HepG2 (cell line): Measurements from ENCODE around the gene MXRA7. TPM values are rescaled to one million over a fixed set of nuclear protein-coding genes. Genes with fewer than 3 reads are reported as not detected.

Experiments
- ERF ChIP-seq: IDR thresholded peaks from 2 replicates; pipeline ENCODE4 v1.6.1; 2018; ENCODE audit warnings: missing biosample characterization, missing genetic modification reagents
- NRL ChIP-seq: sonication (generic); formaldehyde crosslinking; IDR thresholded peaks from 2 replicates; pipeline ENCODE4 v1.5.0; 2020; ENCODE audit warnings: missing genetic modification reagents, mild to moderate bottlenecking, moderate library complexity, borderline replicate concordance
- RXRB ChIP-seq: IDR thresholded peaks from 2 replicates; pipeline ENCODE4 v1.6.1; 2016; ENCODE audit warnings: borderline replicate concordance, missing genetic modification reagents, missing compliant biosample characterization
- SIN3B ChIP-seq: fragments of 150-350 bp; IDR thresholded peaks from 2 replicates; pipeline ENCODE4 v1.6.1; 2014; ENCODE audit warnings: low read length
- U2AF1 ChIP-seq: fragments of 200-400 bp; formaldehyde crosslinking; optimal IDR thresholded peaks from 2 replicates; pipeline ENCODE3; 2017; ENCODE audit warnings: mild to moderate bottlenecking, low read depth, low read length
- ZFP90 ChIP-seq: sonication (generic); formaldehyde crosslinking; IDR thresholded peaks from 2 replicates; pipeline ENCODE4 v1.8.0; 2022; ENCODE audit warnings: missing genetic modification reagents, mild to moderate bottlenecking, inconsistent platforms, borderline replicate concordance
- ZNF234 ChIP-seq: sonication (generic); formaldehyde crosslinking; conservative IDR thresholded peaks from 2 replicates; pipeline ENCODE4 v1.5.1; 2020; ENCODE audit warnings: mild to moderate bottlenecking, missing genetic modification reagents
- ZNF44 ChIP-seq: sonication (generic); formaldehyde crosslinking; IDR thresholded peaks from 2 replicates; pipeline ENCODE4 v1.5.1; 2020; ENCODE audit warnings: mild to moderate bottlenecking, missing genetic modification reagents
- ZNF766 ChIP-seq: sonication (generic); formaldehyde crosslinking; IDR thresholded peaks from 2 replicates; pipeline ENCODE4 v1.5.0; 2020; ENCODE audit warnings: missing genetic modification reagents, borderline replicate concordance
- ZNF772 ChIP-seq: sonication (generic); formaldehyde crosslinking; IDR thresholded peaks from 2 replicates; pipeline ENCODE4 v1.5.0; 2020; ENCODE audit warnings: mild to moderate bottlenecking, missing genetic modification reagents
- ZNF850 ChIP-seq: sonication (generic); formaldehyde crosslinking; conservative IDR thresholded peaks from 2 replicates; pipeline ENCODE4 v1.9.0; 2021; ENCODE audit warnings: mild to moderate bottlenecking, missing genetic modification reagents
- polyA plus RNA-seq, 8 experiments: library from polyadenylated mRNA; depleted of rRNA in 3 of 8; stranded (reverse) in 7 of 8; unstranded in 1 of 8; fragments of >200 nt; fragmentation: Illumina TruSeq in 4 of 8; extraction: Trizol in 4 of 8; gene quantifications; 2 replicates each; pipeline versions ENCODE4 v1.2.1 to v1.2.3, GENCODE V29; 2011 to 2016; ENCODE audit warnings: low read depth in 4 of 8, missing spikeins in 1 of 8, mixed read lengths in 1 of 8; ENCODE audit not compliant: insufficient read depth in 1 of 8
- total RNA-seq, 5 experiments: library from RNA; depleted of rRNA; stranded (reverse); fragments of >200 nt; fragmentation: Illumina TruSeq; extraction: Trizol; gene quantifications; 2 replicates each; pipeline ENCODE4 v1.2.3, GENCODE V29; 2016; ENCODE audit warnings: low read depth in 1 of 5
- TF ChIP-seq, protein P1 (sequence below): sonication (generic); formaldehyde crosslinking; IDR thresholded peaks from 2 replicates; pipeline ENCODE4 v1.4.0; 2020; ENCODE audit warnings: missing genetic modification reagents
- TF ChIP-seq, protein P2 (sequence below): sonication (generic); IDR thresholded peaks from 2 replicates; pipeline ENCODE4 v1.6.1; 2016; ENCODE audit warnings: low read depth, borderline replicate concordance
- TF ChIP-seq, protein P3 (sequence below): fragments of 450-650 bp; IDR thresholded peaks from 2 replicates; pipeline ENCODE4 v1.6.1; 2017
- TF ChIP-seq, protein P4 (sequence below): sonication (generic); formaldehyde crosslinking; IDR thresholded peaks from 2 replicates; pipeline ENCODE4 v1.4.0; 2020; ENCODE audit warnings: missing genetic modification reagents, mild to moderate bottlenecking, borderline replicate concordance
- TF ChIP-seq, protein P5 (sequence below): sonication (generic); formaldehyde crosslinking; IDR thresholded peaks from 2 replicates; pipeline ENCODE4 v1.4.0; 2020; ENCODE audit warnings: missing genetic modification reagents

The MXRA7 gene
- total and polyA plus RNA-seq, 2 of the 13 experiments (the other 11 are each of a cell fraction or from before 2014, with no cell fraction given), result 44.8 to 112 TPM

DNA sequence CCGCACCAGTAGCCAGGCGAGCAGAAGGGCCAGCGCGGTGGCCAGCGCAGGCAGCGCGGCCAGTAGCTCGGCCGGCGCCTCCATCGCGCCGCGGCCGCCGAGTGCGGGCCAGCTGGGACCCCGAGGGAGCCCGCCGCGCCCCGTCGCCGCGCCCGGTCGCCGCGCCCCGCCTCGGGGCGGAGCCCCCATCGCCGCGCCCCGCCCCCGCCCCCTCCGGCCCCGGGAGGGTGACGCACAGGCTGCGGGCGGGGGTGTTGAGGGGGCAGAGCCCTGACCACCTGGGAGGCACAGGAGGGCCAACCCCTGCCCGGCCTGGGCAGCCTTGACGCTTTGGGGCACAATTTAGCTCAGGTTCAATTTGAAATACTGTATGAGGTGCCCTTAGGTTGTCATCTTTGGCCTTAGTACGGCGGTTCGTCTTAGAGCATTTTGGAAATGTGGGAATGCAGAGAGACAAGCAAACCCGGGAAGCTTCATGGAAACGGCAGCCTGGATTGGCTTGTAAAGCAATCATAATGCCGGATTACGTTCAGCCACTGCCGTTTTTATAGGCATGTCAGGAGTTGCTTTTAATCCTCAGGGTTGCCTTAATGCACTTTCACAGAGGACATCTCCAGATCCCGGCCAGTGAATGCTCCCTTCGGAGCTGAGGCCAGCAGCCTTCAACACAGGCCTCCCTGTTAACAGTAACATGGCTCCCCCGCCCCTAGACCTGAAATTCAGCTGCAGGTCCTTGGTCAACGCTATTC, at the start of gene MXRA7 (continued):
- TF ChIP-seq ZNF850 (CRISPR knock-in tag) (no peak), U2AF1 (no peak), ZFP90 (CRISPR knock-in tag) (peak; percentile 71; the same call in 1 of the 2 replicates), ZNF234 (CRISPR knock-in tag) (no peak), ZNF44 (no peak), SIN3B (no peak), RXRB (0 out of 2 replicates have a peak, but pooled peaks have one; percentile 27), NRL (CRISPR knock-in tag) (no peak), ZNF772 (CRISPR knock-in tag) (peak; percentile 24; the same call in 1 of the 2 replicates), ERF (CRISPR knock-in tag) (0 out of 2 replicates have a peak, but pooled peaks have one; percentile 51), ZNF766 (CRISPR knock-in tag) (0 out of 2 replicates have a peak, but pooled peaks have one; percentile 50)
- TF ChIP-seq, protein P1, sequence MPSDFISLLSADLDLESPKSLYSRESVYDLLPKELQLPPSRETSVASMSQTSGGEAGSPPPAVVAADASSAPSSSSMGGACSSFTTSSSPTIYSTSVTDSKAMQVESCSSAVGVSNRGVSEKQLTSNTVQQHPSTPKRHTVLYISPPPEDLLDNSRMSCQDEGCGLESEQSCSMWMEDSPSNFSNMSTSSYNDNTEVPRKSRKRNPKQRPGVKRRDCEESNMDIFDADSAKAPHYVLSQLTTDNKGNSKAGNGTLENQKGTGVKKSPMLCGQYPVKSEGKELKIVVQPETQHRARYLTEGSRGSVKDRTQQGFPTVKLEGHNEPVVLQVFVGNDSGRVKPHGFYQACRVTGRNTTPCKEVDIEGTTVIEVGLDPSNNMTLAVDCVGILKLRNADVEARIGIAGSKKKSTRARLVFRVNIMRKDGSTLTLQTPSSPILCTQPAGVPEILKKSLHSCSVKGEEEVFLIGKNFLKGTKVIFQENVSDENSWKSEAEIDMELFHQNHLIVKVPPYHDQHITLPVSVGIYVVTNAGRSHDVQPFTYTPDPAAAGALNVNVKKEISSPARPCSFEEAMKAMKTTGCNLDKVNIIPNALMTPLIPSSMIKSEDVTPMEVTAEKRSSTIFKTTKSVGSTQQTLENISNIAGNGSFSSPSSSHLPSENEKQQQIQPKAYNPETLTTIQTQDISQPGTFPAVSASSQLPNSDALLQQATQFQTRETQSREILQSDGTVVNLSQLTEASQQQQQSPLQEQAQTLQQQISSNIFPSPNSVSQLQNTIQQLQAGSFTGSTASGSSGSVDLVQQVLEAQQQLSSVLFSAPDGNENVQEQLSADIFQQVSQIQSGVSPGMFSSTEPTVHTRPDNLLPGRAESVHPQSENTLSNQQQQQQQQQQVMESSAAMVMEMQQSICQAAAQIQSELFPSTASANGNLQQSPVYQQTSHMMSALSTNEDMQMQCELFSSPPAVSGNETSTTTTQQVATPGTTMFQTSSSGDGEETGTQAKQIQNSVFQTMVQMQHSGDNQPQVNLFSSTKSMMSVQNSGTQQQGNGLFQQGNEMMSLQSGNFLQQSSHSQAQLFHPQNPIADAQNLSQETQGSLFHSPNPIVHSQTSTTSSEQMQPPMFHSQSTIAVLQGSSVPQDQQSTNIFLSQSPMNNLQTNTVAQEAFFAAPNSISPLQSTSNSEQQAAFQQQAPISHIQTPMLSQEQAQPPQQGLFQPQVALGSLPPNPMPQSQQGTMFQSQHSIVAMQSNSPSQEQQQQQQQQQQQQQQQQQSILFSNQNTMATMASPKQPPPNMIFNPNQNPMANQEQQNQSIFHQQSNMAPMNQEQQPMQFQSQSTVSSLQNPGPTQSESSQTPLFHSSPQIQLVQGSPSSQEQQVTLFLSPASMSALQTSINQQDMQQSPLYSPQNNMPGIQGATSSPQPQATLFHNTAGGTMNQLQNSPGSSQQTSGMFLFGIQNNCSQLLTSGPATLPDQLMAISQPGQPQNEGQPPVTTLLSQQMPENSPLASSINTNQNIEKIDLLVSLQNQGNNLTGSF (CRISPR knock-in tag), result no peak
- TF ChIP-seq, protein P2, sequence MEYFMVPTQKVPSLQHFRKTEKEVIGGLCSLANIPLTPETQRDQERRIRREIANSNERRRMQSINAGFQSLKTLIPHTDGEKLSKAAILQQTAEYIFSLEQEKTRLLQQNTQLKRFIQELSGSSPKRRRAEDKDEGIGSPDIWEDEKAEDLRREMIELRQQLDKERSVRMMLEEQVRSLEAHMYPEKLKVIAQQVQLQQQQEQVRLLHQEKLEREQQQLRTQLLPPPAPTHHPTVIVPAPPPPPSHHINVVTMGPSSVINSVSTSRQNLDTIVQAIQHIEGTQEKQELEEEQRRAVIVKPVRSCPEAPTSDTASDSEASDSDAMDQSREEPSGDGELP, result peak; percentile 66; the same call in 1 of the 2 replicates
- TF ChIP-seq, protein P3, sequence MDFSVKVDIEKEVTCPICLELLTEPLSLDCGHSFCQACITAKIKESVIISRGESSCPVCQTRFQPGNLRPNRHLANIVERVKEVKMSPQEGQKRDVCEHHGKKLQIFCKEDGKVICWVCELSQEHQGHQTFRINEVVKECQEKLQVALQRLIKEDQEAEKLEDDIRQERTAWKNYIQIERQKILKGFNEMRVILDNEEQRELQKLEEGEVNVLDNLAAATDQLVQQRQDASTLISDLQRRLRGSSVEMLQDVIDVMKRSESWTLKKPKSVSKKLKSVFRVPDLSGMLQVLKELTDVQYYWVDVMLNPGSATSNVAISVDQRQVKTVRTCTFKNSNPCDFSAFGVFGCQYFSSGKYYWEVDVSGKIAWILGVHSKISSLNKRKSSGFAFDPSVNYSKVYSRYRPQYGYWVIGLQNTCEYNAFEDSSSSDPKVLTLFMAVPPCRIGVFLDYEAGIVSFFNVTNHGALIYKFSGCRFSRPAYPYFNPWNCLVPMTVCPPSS, result no peak
- TF ChIP-seq, protein P4, sequence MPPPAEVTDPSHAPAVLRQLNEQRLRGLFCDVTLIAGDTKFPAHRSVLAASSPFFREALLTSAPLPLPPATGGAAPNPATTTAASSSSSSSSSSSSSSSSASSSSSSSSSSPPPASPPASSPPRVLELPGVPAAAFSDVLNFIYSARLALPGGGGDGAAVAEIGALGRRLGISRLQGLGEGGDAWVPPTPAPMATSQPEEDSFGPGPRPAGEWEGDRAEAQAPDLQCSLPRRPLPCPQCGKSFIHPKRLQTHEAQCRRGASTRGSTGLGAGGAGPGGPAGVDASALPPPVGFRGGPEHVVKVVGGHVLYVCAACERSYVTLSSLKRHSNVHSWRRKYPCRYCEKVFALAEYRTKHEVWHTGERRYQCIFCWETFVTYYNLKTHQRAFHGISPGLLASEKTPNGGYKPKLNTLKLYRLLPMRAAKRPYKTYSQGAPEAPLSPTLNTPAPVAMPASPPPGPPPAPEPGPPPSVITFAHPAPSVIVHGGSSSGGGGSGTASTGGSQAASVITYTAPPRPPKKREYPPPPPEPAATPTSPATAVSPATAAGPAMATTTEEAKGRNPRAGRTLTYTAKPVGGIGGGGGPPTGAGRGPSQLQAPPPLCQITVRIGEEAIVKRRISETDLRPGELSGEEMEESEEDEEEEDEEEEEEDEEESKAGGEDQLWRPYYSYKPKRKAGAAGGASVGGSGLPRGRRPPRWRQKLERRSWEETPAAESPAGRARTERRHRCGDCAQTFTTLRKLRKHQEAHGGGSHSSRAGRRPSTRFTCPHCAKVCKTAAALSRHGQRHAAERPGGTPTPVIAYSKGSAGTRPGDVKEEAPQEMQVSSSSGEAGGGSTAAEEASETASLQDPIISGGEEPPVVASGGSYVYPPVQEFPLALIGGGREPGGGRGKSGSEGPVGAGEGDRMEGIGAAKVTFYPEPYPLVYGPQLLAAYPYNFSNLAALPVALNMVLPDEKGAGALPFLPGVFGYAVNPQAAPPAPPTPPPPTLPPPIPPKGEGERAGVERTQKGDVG, result no peak
- TF ChIP-seq, protein P5, sequence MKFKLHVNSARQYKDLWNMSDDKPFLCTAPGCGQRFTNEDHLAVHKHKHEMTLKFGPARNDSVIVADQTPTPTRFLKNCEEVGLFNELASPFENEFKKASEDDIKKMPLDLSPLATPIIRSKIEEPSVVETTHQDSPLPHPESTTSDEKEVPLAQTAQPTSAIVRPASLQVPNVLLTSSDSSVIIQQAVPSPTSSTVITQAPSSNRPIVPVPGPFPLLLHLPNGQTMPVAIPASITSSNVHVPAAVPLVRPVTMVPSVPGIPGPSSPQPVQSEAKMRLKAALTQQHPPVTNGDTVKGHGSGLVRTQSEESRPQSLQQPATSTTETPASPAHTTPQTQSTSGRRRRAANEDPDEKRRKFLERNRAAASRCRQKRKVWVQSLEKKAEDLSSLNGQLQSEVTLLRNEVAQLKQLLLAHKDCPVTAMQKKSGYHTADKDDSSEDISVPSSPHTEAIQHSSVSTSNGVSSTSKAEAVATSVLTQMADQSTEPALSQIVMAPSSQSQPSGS (CRISPR knock-in tag), result 0 out of 2 replicates have a peak, but pooled peaks have one; percentile 44
